HG03025 (cell line): ENCODE data around the gene CAPN12.

ENCODE experiments used
- ATAC-seq: cut with Tn5 transposase; IDR thresholded peaks from one replicate; pipeline ENCODE4 v1.9.1; 2021; ENCODE audit warnings: mild to moderate bottlenecking, moderate library complexity; ENCODE audit not compliant: unreplicated experiment, low FRiP score

The CAPN12 gene

GRCh38 chr19:38713865-38714264 is 30.4 kb downstream of the CAPN12 start:
- no peak for ATAC-seq

- ATAC-seq, result no peak
These were observed 31.0 kb downstream of the CAPN12 start for GRCh38 chr19:38713227-38713649.

GRCh38 chr19:38712161-38712748 is 32.0 kb downstream of the CAPN12 start:
- no peak for ATAC-seq

DNA sequence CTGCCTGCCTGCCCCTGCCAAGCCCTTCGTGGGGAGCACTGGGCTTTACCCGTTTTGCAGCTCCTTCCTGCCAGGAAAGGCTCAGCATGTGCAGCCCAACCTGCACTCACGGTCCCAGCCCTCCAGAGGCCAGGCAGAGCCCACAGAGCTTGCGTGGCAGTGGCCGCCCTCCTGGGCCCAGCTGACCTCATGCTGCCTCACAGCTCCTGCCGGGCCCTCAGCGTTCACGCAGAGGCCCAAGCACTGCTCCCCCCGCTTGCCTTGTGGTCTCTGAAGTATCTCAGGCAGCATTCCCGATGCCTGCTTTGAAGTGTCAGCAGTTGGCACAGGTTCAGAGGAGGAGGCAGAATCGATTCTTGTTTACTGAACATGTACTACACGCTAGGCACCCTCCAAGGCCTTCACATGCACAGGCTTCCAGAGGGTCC is 32.5 kb downstream of the CAPN12 start:
- no peak for ATAC-seq

DNA sequence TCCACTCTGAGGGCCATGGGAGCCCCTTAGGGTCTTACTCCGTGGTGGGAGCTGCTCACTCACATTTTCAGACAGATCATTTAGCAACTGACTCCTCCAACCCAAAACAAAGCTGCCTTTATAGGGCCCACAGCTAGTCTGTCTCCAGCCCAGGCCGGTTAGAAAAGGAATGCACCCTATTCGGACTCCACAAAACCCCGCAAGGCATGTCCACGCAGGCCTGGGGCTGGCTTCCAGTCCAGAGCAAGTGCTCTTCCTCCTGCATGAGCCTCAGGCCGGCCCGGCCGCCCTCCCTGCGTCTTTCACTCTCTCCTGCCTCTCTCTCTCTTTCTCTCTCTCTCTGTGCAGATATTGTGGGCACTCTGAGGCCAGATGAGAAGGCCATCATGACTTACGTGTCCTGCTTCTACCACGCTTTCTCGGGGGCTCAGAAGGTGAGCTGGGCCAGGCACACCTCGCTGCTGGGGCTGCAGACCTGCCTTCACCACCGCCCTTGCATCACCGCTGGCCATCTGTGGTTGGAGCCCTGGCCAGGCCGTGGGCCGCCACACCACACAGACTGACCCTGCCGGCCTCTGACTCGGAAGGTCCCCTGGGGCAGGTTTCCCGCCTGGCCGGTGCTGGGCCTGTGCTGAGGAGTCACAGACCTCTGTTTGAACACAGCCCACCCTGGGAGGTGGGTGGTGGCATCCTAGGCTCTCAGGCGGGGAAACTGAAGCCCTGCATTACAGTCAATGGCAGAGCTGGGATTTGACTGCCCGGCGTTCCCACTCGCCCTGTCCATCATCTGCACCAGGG is 33.1 kb downstream of the CAPN12 start:
- no peak for ATAC-seq

DNA sequence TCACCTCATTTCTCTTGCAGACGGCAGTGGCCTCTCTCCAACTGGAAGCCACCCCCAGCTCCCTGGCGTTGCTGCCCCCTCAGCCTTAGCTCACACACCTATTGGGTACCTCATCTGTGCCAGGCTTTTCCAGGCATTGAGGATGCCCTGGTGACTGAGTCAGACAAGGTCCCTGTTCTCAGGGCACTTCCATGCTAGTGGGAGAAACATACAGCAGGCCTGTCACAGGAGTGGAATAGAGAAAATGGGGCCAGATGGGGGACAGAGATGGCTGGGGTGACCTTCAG is 33.9 kb downstream of the CAPN12 start:
- no peak for ATAC-seq

GRCh38 chr19:38709671-38710415 is 34.4 kb downstream of the CAPN12 start:
- ATAC-seq, result no peak

GRCh38 chr19:38709119-38709518 is 35.2 kb downstream of the CAPN12 start:
- ATAC-seq, result no peak

GRCh38 chr19:38708413-38709024 is 35.8 kb downstream of the CAPN12 start:
- no peak for ATAC-seq

- no peak for ATAC-seq
These were observed 36.7 kb downstream of the CAPN12 start for GRCh38 chr19:38707512-38708114.

DNA sequence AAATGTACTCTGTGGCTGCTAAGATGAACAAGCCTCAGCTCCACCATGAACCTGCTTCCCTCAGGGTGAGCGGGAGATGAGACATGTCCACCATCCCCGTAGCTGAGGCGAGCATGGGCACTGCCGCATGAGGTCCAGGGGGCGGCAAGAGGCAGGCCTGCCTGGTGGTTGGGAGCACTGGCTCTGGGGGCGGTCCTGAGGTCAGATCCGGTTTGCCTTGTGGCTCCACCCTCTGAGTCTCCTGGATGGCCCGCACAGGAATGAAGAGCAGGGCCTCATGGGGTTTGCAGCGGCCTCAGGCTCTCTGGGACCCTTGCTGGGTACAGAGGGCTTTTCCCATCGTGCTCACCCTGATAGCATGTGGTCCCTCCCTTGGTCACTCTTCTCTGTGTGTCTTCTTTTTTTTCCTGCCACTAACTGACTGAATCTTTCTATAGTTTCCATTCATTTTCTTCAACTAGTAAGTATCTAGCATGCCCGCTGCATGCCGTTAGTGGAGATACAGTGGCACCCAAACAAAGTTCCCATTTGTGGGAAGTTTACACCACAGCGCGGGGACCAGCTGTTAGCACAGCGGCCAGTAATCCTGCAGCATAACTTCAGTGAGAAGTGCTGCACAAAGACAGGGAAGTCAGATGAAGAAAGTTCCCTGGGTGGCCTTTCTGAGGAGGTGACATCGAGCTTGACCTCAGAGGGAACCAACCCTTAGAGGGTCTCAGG is 37.3 kb downstream of the CAPN12 start:
- no peak for ATAC-seq

DNA sequence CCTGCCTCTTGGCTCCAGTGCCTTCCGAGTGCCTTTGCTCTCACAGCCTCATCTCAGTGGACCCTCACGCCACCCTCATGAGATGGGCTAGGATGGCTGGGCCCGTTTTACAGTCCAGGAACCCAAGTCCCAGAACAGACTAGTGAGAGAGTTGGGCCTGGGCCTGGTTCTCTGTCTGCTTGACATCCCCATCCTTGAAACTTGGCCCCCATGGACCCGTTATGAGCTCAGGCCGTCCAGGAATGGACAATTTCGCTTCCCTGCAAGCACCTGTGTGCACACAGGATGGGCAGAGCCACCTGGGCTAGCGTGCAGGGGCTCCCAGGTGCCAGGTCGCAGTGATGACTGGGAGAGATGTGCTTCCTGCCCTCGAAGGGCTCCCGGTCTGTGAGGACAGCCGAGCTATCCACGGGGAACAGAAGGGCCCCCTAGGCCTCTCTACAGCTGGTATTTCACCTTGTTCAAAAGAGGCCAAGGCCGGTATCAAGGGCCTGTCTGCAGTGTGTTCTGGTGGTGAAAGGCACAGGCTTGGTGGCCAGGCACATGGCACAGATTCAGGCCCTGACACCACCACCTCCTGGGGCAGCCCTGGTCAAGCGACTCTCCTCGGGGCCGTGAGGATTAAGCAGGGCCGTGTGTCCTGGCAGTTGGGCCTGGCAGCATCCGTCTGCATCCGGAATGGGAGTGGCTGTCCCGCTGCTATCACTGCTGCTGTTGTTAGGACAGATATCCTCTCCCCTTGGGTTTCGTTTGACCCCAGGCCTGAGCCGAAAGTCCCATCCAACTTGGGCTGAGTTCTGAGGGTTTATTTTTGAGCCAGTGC is 38.9 kb downstream of the CAPN12 start:
- no peak for ATAC-seq

DNA sequence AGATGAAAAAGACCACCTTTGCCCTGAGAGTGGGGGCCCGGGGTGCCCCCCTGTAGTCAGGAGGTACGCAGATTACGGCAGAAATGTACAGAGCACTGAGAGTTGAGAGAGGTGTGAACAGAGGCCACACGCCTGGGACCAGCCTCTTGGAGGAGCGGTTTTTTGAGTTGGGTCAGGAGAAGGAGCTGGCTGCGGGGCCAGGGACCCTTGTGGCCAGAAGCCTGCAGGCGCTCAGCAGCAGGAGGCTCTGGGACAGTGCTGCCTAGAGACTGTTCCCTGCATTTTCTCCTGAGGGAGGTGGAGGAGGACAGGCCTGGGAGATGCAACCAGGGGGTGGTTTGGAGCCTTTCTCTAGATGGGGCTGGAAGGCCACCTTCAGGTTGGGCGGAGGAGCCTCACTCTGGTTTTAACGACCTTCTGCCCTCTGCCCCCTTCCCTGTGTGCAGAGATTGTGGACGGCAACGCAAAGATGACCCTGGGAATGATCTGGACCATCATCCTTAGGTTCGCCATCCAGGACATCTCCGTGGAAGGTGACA is 39.7 kb downstream of the CAPN12 start:
- no peak for ATAC-seq

GRCh38 chr19:38703509-38703908 is 40.8 kb downstream of the CAPN12 start:
- ATAC-seq, result no peak

DNA sequence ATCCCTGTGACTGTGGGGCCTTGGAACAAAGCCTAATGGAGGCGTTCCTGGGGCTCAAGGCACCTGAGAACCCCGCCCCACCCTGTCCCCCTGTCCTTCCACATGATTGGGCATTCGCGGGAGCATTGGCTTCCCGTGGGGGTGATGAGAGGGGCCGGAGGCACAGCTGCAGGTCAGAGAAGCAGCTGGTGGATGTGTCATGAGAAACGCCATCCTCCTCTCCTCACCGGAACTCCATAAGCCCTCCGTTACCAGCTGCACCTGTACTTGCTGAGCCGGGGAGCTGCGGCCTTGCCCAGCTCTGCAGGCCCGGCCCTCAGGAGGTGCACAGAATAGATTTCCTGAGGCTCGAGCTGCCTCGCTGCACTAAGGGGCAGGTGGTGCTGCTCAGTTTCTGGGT is 42.0 kb downstream of the CAPN12 start:
- ATAC-seq, result no peak

GRCh38 chr19:38701455-38702063 is 42.7 kb downstream of the CAPN12 start:
- ATAC-seq, result no peak

GRCh38 chr19:38700902-38701454 is 43.3 kb downstream of the CAPN12 start:
- ATAC-seq, result no peak

DNA sequence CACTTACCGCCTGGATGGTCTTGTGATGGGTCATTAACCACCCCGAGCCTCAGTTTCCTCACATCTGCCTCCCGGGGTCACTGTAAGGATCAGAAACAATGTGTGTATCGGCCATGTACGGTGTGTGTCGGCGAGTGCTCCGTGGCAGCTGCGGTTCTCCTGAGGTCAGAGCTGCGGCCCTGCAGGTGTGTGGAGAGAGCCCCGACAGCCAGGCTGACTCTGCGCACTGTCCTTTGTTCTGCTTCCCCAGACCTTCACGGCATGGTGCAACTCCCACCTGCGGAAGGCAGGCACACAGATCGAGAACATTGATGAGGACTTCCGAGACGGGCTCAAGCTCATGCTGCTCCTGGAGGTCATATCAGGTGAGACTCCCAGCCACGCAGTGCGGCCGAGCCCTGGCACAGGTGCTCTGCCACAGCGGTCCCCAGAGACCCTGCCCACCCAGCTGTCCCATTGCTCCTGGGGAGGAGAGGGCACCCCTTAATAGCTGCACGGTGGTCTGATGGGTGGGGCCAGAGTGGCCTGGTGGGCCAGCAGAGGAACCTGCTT is 43.8 kb downstream of the CAPN12 start:
- ATAC-seq, result no peak
